HepG2 (cell line): ENCODE data around the gene CNTN4. TPM values are rescaled to one million over a fixed set of nuclear protein-coding genes. Genes with fewer than 3 reads are reported as not detected.

Experiments
- ATAC-seq: fragments of 200-7000 bp; cut with Tn5 transposase; 3 replicates; pipeline ENCODE4 v1.9.1; 2020; ENCODE audit warnings: mild to moderate bottlenecking, moderate library complexity
- BruUV-seq: library from RNA; stranded (reverse); fragments of 400-500 nt; replicated peaks from 2 replicates; lab custom pipeline; 2021; lab: Mats Ljungman, UMichigan
- CTCF ChIA-PET: fragments of 300-600 bp; formaldehyde crosslinking; extraction: SDS; loops from one replicate; lab custom pipeline; 2021; ENCODE audit warnings: low total read pairs, inconsistent platforms, low intra/inter-chr PET ratio; lab: Yijun Ruan, JAX
- POLR2A ChIA-PET: fragments of 350-600 bp; sonication (Branson Sonifier 250); formaldehyde crosslinking; loops from one replicate; lab custom pipeline; 2020; ENCODE audit warnings: antibody characterized with exemption, inconsistent platforms; lab: Yijun Ruan, JAX
- DNase-seq: peaks from one replicate; pipeline ENCODE4 v3.0.0-alpha.2; 2015; ENCODE audit warnings: low spot score
- FAIRE-seq: peaks from 3 replicates; lab custom pipeline; 2011; peaks lifted over from hg19 to GRCh38; lab: Jason Lieb, UNC
- H2AFZ ChIP-seq: one replicate; pipeline ENCODE4 v1.6.1; 2011; ENCODE audit warnings: low read length, inconsistent platforms
- H3K27ac ChIP-seq: fragments of 300-600 bp; 3 replicates; pipeline ENCODE4 v1.8.0; 2011; ENCODE audit warnings: mixed run types, mild to moderate bottlenecking, mixed read lengths, low read length, inconsistent platforms; ENCODE audit not compliant: insufficient read depth; ENCODE audit errors: extremely low read length
- H3K27me3 ChIP-seq, 2 experiments: fragments of 200-600 bp in 1 of 2; 2 replicates in 1 of 2; 3 replicates in 1 of 2; pipeline versions ENCODE4 v1.6.0 to v1.8.0; 2011; ENCODE audit warnings: low read length in 2 of 2, mild to moderate bottlenecking in 2 of 2, moderate library complexity in 2 of 2, inconsistent platforms in 1 of 2; ENCODE audit not compliant: insufficient read depth in 2 of 2, control insufficient read depth in 1 of 2
- H3K36me3 ChIP-seq, 2 experiments: fragments of 200-600 bp in 1 of 2; replicated peaks in 1 of 2; 2 replicates in 1 of 2; 3 replicates in 1 of 2; pipeline versions ENCODE4 v1.5.1 to v1.8.0; 2011; ENCODE audit warnings: low read length in 2 of 2, inconsistent platforms in 1 of 2; ENCODE audit not compliant: insufficient read depth in 2 of 2, control insufficient read depth in 1 of 2
- H3K4me1 ChIP-seq: 2 replicates; pipeline ENCODE4 v1.5.1; 2012; ENCODE audit warnings: low read length, inconsistent platforms; ENCODE audit not compliant: insufficient read depth
- H3K4me2 ChIP-seq: 2 replicates; pipeline ENCODE4 v1.6.0; 2011; ENCODE audit warnings: low read depth, low read length, inconsistent platforms
- H3K4me3 ChIP-seq, 3 experiments: fragments of 200-600 bp in 1 of 3; sonication (generic), shearing (Covaris generic) in 1 of 3; replicated peaks in 1 of 3; 2 replicates each; pipeline ENCODE4 v1.5.1; 2011 to 2016; ENCODE audit warnings: low read length in 3 of 3, inconsistent platforms in 2 of 3, low read depth in 2 of 3, mild to moderate bottlenecking in 2 of 3, control low read depth in 1 of 3, mixed read lengths in 1 of 3; ENCODE audit not compliant: insufficient read depth in 1 of 3
- H3K79me2 ChIP-seq: one replicate; pipeline ENCODE4 v1.6.1; 2011; ENCODE audit warnings: low read length, inconsistent platforms; ENCODE audit not compliant: insufficient read depth
- H3K9ac ChIP-seq: 2 replicates; pipeline ENCODE4 v1.6.0; 2011; ENCODE audit warnings: mild to moderate bottlenecking, low read depth, low read length, inconsistent platforms; ENCODE audit not compliant: insufficient read depth
- H3K9me3 ChIP-seq: 2 replicates; pipeline ENCODE4 v1.5.1; 2012; ENCODE audit warnings: mild to moderate bottlenecking, low read length
- H4K20me1 ChIP-seq: 2 replicates; pipeline ENCODE4 v1.6.0; 2011; ENCODE audit warnings: inconsistent platforms, mild to moderate bottlenecking, low read length, moderate library complexity; ENCODE audit not compliant: insufficient read depth
- HBP1 ChIP-seq: IDR thresholded peaks from 2 replicates; pipeline ENCODE4 v1.6.1; 2016; ENCODE audit warnings: low read depth, control low read depth
- MAX ChIP-seq: IDR thresholded peaks from 2 replicates; pipeline ENCODE4 v1.6.1; 2012; ENCODE audit warnings: inconsistent platforms
- NFRKB ChIP-seq: fragments of 450-650 bp; IDR thresholded peaks from 2 replicates; pipeline ENCODE4 v1.6.1; 2017
- SP5 ChIP-seq: IDR thresholded peaks from 2 replicates; pipeline ENCODE4 v1.6.1; 2016; ENCODE audit warnings: low read depth, borderline replicate concordance
- TBL1XR1 ChIP-seq: fragments of 150-350 bp; IDR thresholded peaks from 2 replicates; pipeline ENCODE4 v1.6.1; 2014; ENCODE audit warnings: borderline replicate concordance, low read length; ENCODE audit not compliant: partially characterized antibody
- TBP ChIP-seq: sonication (generic); formaldehyde crosslinking; IDR thresholded peaks from 2 replicates; pipeline ENCODE4 v1.5.0; 2020; ENCODE audit warnings: missing genetic modification reagents
- ZNF34 ChIP-seq: sonication (generic); formaldehyde crosslinking; IDR thresholded peaks from 2 replicates; pipeline ENCODE4 v1.4.0; 2020; ENCODE audit warnings: mild to moderate bottlenecking, missing genetic modification reagents, borderline replicate concordance
- ZNF891 ChIP-seq: sonication (generic); formaldehyde crosslinking; IDR thresholded peaks from 2 replicates; pipeline ENCODE4 v1.5.0; 2020; ENCODE audit warnings: mild to moderate bottlenecking, missing genetic modification reagents
- ZSCAN21 ChIP-seq: sonication (generic); formaldehyde crosslinking; IDR thresholded peaks from 2 replicates; pipeline ENCODE4 v1.8.0; 2022; ENCODE audit warnings: mild to moderate bottlenecking, missing genetic modification reagents, moderate library complexity, borderline replicate concordance
- WGBS: methylation state at CpG from one replicate; pipeline ENCODE4 v1.1.6; 2017; ENCODE audit warnings: low lambda C conversion rate; 5-methylcytosine and 5-hydroxymethylcytosine counted together
- in situ Hi-C: cut with HindIII; loops from 2 replicates; pipeline ENCODE4 v1.10.0; 2017; ENCODE audit warnings: low pct_unique_long_range_greater_than_20kb; ENCODE audit not compliant: extremely low pct_ligation_motif_present
- intact Hi-C: fragments of 100-400 bp; cut with micrococcal nuclease; formaldehyde crosslinking; loops from one replicate; pipeline ENCODE4 v1.10.0; 2022; ENCODE audit not compliant: unreplicated experiment
- polyA plus RNA-seq, 8 experiments: library from polyadenylated mRNA; depleted of rRNA in 3 of 8; stranded (reverse) in 7 of 8; unstranded in 1 of 8; fragments of >200 nt; fragmentation: Illumina TruSeq in 4 of 8; extraction: Trizol in 4 of 8; gene quantifications; 2 replicates each; pipeline versions ENCODE4 v1.2.1 to v1.2.3, GENCODE V29; 2011 to 2016; ENCODE audit warnings: low read depth in 4 of 8, missing spikeins in 1 of 8, mixed read lengths in 1 of 8; ENCODE audit not compliant: insufficient read depth in 1 of 8
- total RNA-seq, 5 experiments: library from RNA; depleted of rRNA; stranded (reverse); fragments of >200 nt; fragmentation: Illumina TruSeq; extraction: Trizol; gene quantifications; 2 replicates each; pipeline ENCODE4 v1.2.3, GENCODE V29; 2016; ENCODE audit warnings: low read depth in 1 of 5

CNTN4 gene
- total and polyA plus RNA-seq, 2 of the 13 experiments (the other 11 are each of a cell fraction or from before 2014, with no cell fraction given), result 0.01 to 0.13 TPM

- DNase-seq (no peak), ATAC-seq (no peak), FAIRE-seq (no peak)
- H3K4me1 ChIP-seq, result no peaks in the 10 kb centered on the region
- CTCF ChIA-PET, result no interaction called here
- no peaks in the 10 kb centered on the region for H3K36me3 ChIP-seq
- in situ Hi-C loops, result no loop called here
- no peak overlapping the region for H3K4me2 ChIP-seq
- no peaks in the 10 kb centered on the region for H3K79me2 ChIP-seq
- POLR2A ChIA-PET, result interaction anchor here (0.5 kb wide), 1 partner anchor 286 kb away, joined by 3 read pairs; the partner anchor contains the start of gene IL5RA
- H3K9me3 ChIP-seq, result no peaks in the 10 kb centered on the region
- no peak overlapping the region for H3K9ac ChIP-seq
- no peaks in the 10 kb centered on the region for H3K27me3 ChIP-seq
- no peak overlapping the region for H3K27ac ChIP-seq
- no TSS peak for BruUV-seq
- intact Hi-C loops, result no loop called here
- no peak overlapping the region for H3K4me3 ChIP-seq
- no peaks in the 10 kb centered on the region for H4K20me1 ChIP-seq
- 3% methylated on average over 8 of the region's 8 CpGs for WGBS
- no peak overlapping the region for H2AFZ ChIP-seq
- TF ChIP-seq HBP1 (no peak), TBL1XR1 (no peak), SP5 (CRISPR knock-in tag) (no peak), NFRKB (no peak), ZNF34 (CRISPR knock-in tag) (no peak), TBP (no peak), MAX (no peak), ZNF891 (CRISPR knock-in tag) (no peak), ZSCAN21 (CRISPR knock-in tag) (no peak)
- TF ChIP-seq, all 625 proteins: peak for 0
These were observed 725.0 kb downstream of the CNTN4 start for GRCh38 chr3:2823437-2824211.
